Cardiac fibroblast (primary cell): Measurements from ENCODE around the gene ASH1L.
"Not testable (repeated sequence)": the region's sequence is repeated elsewhere in the genome, so short reads cannot be mapped to it uniquely, and the experiment has no call there.

Source experiments
- DNase-seq, 2 donors: peaks; one replicate each; pipeline versions ENCODE4 v3.0.0 to v3.0.0-alpha.2; 2010; ENCODE audit warnings: low read depth in 2 of 2
- H3K4me3 ChIP-seq, 2 donors: replicated peaks in 1 of 2; 1 replicate in 1 of 2; 2 replicates in 1 of 2; pipeline ENCODE4 v1.5.1; 2011; ENCODE audit warnings: low read depth in 2 of 2, low read length in 2 of 2, mild to moderate bottlenecking in 2 of 2, moderate library complexity in 1 of 2
- TF ChIP-seq, protein P1 (sequence below): IDR thresholded peaks from one replicate; pipeline ENCODE4 v1.5.1; 2011; ENCODE audit warnings: low read depth, mild to moderate bottlenecking, low read length, inconsistent platforms

Gene ASH1L

DNA sequence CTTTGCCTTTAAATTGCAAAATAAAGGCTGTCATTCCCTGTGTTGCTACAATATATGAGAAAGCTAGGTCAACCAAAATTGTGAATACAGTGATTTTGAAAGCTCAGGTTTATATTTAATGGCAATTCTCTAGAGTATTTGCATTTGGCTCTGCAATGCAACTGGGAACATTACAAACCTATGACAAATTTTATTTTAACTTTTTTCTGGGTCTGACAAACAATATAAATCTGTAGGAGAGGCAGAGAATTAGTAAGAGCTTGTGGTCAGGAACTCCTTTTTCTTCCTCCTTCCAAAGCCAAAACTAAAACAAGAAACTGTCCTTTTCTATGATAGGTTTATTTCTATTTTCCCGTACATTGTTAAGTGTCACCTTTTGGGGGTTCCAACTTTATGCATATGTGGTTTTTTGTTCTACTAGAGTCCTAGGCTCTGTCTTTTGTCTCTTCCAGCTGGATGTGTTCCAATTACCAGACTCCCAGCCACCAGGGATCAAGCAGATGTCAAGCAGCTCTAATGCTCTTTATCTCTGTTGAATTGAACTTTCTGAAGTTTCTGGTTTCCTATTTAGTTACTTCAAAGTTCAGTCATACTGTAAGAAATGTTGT, 106.9 kb downstream of the ASH1L start:
- no peak overlapping the region for H3K4me3 ChIP-seq
- peak; percentile 43 to 80 for DNase-seq
- TF ChIP-seq, protein P1, sequence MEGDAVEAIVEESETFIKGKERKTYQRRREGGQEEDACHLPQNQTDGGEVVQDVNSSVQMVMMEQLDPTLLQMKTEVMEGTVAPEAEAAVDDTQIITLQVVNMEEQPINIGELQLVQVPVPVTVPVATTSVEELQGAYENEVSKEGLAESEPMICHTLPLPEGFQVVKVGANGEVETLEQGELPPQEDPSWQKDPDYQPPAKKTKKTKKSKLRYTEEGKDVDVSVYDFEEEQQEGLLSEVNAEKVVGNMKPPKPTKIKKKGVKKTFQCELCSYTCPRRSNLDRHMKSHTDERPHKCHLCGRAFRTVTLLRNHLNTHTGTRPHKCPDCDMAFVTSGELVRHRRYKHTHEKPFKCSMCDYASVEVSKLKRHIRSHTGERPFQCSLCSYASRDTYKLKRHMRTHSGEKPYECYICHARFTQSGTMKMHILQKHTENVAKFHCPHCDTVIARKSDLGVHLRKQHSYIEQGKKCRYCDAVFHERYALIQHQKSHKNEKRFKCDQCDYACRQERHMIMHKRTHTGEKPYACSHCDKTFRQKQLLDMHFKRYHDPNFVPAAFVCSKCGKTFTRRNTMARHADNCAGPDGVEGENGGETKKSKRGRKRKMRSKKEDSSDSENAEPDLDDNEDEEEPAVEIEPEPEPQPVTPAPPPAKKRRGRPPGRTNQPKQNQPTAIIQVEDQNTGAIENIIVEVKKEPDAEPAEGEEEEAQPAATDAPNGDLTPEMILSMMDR = no peak

DNA sequence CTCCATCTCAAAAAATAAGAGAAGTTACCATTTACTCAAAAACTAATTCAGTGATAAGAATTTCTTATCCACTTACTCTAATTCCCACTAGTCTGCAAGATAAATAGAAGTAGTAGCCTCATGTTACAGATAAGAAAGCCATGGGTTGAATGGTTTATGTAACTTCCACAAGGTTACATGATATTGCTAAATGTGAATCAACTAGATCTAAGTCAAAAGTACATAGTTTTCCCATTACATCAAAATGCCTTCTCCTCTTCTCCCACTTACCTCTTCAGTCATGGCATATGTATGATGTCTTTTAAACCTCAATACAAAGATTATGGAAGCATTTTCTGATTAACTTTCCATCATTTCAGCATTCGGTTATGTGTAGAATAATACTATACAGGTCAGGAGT, 108.5 kb downstream of the ASH1L start:
- DNase-seq = peak; percentile 18 to 58
- TF ChIP-seq, protein P1 = no peak
- H3K4me3 ChIP-seq = no peak overlapping the region

DNA sequence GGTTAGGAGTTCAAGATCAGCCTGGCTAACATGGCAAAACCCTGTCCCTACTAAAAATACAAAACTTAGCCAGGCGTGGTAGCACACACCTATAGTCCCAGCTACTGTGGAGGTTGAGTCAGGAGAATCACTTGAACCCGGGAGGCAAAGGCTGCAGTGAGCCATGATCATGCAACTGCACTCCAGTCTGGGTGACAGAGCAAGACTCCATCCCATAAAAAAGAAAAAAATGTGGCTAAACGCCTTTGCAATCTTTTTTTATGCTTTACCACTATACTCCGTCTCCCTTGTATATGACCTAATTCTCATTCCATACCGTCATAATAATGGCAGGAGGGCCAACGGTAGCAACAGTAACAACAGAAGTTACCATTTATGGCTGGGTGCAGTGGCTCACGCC, 109.5 kb downstream of the ASH1L start:
- TF ChIP-seq, protein P1 = no peak
- H3K4me3 ChIP-seq = no peak overlapping the region
- no peak for DNase-seq

DNA sequence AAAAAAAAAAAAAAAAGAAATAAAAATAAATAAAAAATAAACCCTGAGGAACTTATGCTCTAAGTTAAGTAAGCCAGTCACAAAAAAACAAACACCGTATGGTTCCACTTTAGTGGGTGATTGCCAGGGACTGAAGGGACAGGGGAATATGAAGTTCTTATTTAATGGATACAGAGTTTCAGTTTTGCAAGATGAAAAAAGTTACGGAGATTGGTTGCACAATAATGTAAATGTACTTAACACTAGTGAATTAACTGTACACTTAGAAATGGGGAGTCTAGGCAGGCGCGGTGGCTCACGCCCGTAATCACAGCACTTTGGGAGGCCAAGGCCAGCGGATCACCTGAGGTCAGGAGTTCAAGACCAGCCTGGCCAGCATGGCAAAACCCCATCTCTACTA, 111.4 kb downstream of the ASH1L start:
- no peak for DNase-seq
- H3K4me3 ChIP-seq = no peak overlapping the region
- TF ChIP-seq, protein P1 = no peak

DNA sequence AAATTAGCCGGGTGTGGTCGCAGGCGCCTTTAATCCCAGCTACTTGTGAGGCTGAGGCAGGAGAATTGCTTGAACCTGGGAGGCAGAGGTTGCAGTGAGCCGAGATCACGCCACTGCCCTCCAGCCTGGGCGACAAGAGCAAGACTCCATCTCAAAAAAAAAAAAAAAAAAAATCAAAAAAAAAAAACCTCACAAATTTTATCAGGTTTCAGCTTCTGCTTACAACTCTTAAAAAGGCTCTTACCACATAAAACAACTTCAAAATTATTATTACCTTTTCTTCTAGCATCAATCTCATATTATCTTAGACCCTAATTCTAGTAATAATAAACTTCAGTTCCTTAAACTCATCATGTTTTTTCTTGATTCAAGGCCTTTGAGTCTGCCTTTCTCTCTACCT, 120.2 kb downstream of the ASH1L start:
- H3K4me3 ChIP-seq, DNase-seq: not testable (repeated sequence)

DNA sequence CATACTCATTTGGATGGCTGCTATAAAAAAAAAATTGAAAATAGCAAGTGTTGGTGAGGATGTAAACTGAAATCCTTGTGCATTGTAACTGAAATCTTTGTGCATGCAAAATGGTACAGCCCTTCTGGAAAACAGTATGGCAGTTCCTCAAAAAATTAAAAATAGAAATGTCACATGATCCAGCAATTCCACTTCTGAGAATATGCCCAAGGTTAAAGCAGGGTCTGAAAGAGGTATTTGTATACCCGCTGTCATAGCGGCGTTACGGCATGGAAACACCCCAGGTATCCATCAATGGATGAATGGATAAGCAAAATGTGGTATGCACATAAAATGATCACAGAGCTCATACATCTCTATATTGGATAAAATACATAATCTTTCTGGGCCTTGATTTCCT, 125.2 kb downstream of the ASH1L start:
- TF ChIP-seq, protein P1 = no peak
- no peak for DNase-seq
- no peak overlapping the region for H3K4me3 ChIP-seq

DNA sequence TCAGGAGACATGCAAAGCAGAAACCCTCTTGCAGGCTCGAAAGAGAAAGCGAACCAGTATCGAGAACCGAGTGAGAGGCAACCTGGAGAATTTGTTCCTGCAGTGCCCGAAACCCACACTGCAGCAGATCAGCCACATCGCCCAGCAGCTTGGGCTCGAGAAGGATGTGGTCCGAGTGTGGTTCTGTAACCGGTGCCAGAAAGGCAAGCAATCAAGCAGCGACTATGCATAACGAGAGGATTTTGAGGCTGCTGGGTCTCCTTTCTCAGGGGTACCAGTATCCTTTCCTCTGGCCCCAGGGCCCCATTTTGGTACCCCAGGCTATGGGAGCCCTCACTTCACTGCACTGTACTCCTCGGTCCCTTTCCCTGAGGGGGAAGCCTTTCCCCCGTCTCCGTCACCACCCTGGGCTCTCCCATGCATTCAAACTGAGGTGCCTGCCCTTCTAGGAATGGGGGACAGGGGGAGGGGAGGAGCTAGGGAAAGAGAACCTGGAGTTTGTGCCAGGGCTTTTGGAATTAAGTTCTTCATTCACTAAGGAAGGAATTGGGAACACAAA, 128.7 kb downstream of the ASH1L start:
- not testable (repeated sequence) for DNase-seq, H3K4me3 ChIP-seq

DNA sequence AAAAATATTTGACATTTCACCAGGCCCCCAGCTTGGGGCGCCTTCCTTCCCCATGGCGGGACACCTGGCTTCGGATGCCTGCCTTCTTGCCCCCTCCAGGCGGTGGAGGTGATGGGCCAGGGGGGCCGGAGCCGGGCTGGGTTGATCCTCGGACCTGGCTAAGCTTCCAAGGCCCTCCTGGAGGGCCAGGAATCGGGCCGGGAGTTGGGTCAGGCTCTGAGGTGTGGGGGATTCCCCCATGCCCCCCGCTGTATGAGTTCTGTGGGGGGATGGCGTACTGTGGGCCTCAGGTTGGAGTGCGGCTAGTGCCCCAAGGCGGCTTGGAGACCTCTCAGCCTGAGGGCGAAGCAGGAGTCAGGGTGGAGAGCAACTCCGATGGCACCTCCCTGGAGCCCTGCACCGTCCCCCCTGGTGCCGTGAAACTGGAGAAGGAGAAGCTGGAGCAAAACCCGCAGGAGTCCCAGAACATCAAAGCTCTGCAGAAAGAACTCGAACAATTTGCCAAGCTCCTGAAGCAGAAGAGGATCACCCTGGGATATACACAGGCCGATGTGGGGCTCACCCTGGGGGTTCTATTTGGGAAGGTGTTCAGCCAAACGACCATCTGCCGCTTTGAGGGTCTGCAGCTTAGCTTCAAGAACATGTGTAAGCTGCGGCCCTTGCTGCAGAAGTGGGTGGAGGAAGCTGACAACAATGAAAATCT, 129.3 kb downstream of the ASH1L start:
- H3K4me3 ChIP-seq, DNase-seq: not testable (repeated sequence)
